HepG2 (cell line): Measurements from ENCODE around the gene EHBP1. TPM values are rescaled to one million over a fixed set of nuclear protein-coding genes. Genes with fewer than 3 reads are reported as not detected.

ENCODE experiments used
- ATAC-seq: fragments of 200-7000 bp; cut with Tn5 transposase; 3 replicates; pipeline ENCODE4 v1.9.1; 2020; ENCODE audit warnings: mild to moderate bottlenecking, moderate library complexity
- BruUV-seq: library from RNA; stranded (reverse); fragments of 400-500 nt; replicated peaks from 2 replicates; lab custom pipeline; 2021; lab: Mats Ljungman, UMichigan
- CTCF ChIA-PET: fragments of 300-600 bp; formaldehyde crosslinking; extraction: SDS; loops from one replicate; lab custom pipeline; 2021; ENCODE audit warnings: low total read pairs, inconsistent platforms, low intra/inter-chr PET ratio; lab: Yijun Ruan, JAX
- POLR2A ChIA-PET: fragments of 350-600 bp; sonication (Branson Sonifier 250); formaldehyde crosslinking; loops from one replicate; lab custom pipeline; 2020; ENCODE audit warnings: antibody characterized with exemption, inconsistent platforms; lab: Yijun Ruan, JAX
- DNase-seq: peaks from one replicate; pipeline ENCODE4 v3.0.0-alpha.2; 2015; ENCODE audit warnings: low spot score
- FAIRE-seq: peaks from 3 replicates; lab custom pipeline; 2011; peaks lifted over from hg19 to GRCh38; lab: Jason Lieb, UNC
- H2AFZ ChIP-seq: one replicate; pipeline ENCODE4 v1.6.1; 2011; ENCODE audit warnings: low read length, inconsistent platforms
- H3K27ac ChIP-seq: fragments of 300-600 bp; 3 replicates; pipeline ENCODE4 v1.8.0; 2011; ENCODE audit warnings: mixed run types, mild to moderate bottlenecking, mixed read lengths, low read length, inconsistent platforms; ENCODE audit not compliant: insufficient read depth; ENCODE audit errors: extremely low read length
- H3K27me3 ChIP-seq, 2 experiments: fragments of 200-600 bp in 1 of 2; 2 replicates in 1 of 2; 3 replicates in 1 of 2; pipeline versions ENCODE4 v1.6.0 to v1.8.0; 2011; ENCODE audit warnings: low read length in 2 of 2, mild to moderate bottlenecking in 2 of 2, moderate library complexity in 2 of 2, inconsistent platforms in 1 of 2; ENCODE audit not compliant: insufficient read depth in 2 of 2, control insufficient read depth in 1 of 2
- H3K36me3 ChIP-seq, 2 experiments: fragments of 200-600 bp in 1 of 2; replicated peaks in 1 of 2; 2 replicates in 1 of 2; 3 replicates in 1 of 2; pipeline versions ENCODE4 v1.5.1 to v1.8.0; 2011; ENCODE audit warnings: low read length in 2 of 2, inconsistent platforms in 1 of 2; ENCODE audit not compliant: insufficient read depth in 2 of 2, control insufficient read depth in 1 of 2
- H3K4me1 ChIP-seq: 2 replicates; pipeline ENCODE4 v1.5.1; 2012; ENCODE audit warnings: low read length, inconsistent platforms; ENCODE audit not compliant: insufficient read depth
- H3K4me2 ChIP-seq: 2 replicates; pipeline ENCODE4 v1.6.0; 2011; ENCODE audit warnings: low read depth, low read length, inconsistent platforms
- H3K4me3 ChIP-seq, 3 experiments: fragments of 200-600 bp in 1 of 3; sonication (generic), shearing (Covaris generic) in 1 of 3; replicated peaks in 1 of 3; 2 replicates each; pipeline ENCODE4 v1.5.1; 2011 to 2016; ENCODE audit warnings: low read length in 3 of 3, inconsistent platforms in 2 of 3, low read depth in 2 of 3, mild to moderate bottlenecking in 2 of 3, control low read depth in 1 of 3, mixed read lengths in 1 of 3; ENCODE audit not compliant: insufficient read depth in 1 of 3
- H3K79me2 ChIP-seq: one replicate; pipeline ENCODE4 v1.6.1; 2011; ENCODE audit warnings: low read length, inconsistent platforms; ENCODE audit not compliant: insufficient read depth
- H3K9ac ChIP-seq: 2 replicates; pipeline ENCODE4 v1.6.0; 2011; ENCODE audit warnings: mild to moderate bottlenecking, low read depth, low read length, inconsistent platforms; ENCODE audit not compliant: insufficient read depth
- H3K9me3 ChIP-seq: 2 replicates; pipeline ENCODE4 v1.5.1; 2012; ENCODE audit warnings: mild to moderate bottlenecking, low read length
- H4K20me1 ChIP-seq: 2 replicates; pipeline ENCODE4 v1.6.0; 2011; ENCODE audit warnings: inconsistent platforms, mild to moderate bottlenecking, low read length, moderate library complexity; ENCODE audit not compliant: insufficient read depth
- NFKB2 ChIP-seq: sonication (generic); formaldehyde crosslinking; IDR thresholded peaks from 2 replicates; pipeline ENCODE4 v1.4.0; 2020; ENCODE audit warnings: missing genetic modification reagents, borderline replicate concordance
- POLR2AphosphoS2 ChIP-seq: IDR thresholded peaks from 2 replicates; pipeline ENCODE4 v1.6.1; 2011; ENCODE audit warnings: low read depth, low read length, improper control_type of control experiment
- SMAD9 ChIP-seq: sonication (generic); formaldehyde crosslinking; IDR thresholded peaks from 2 replicates; pipeline ENCODE4 v1.5.1; 2020; ENCODE audit warnings: mild to moderate bottlenecking, missing genetic modification reagents
- SRSF4 ChIP-seq: fragments of 200-400 bp; formaldehyde crosslinking; IDR thresholded peaks from one replicate; pipeline ENCODE4 v1.6.1; 2018; ENCODE audit warnings: mild to moderate bottlenecking, low read depth, low read length, moderate library complexity; ENCODE audit not compliant: poor library complexity, severe bottlenecking
- YEATS2 ChIP-seq: sonication (generic); formaldehyde crosslinking; IDR thresholded peaks from 2 replicates; pipeline ENCODE4 v1.4.0; 2020; ENCODE audit warnings: missing genetic modification reagents, borderline replicate concordance
- ZIK1 ChIP-seq: sonication (generic); formaldehyde crosslinking; IDR thresholded peaks from 2 replicates; pipeline ENCODE4 v1.5.0; 2020; ENCODE audit warnings: mild to moderate bottlenecking, low read depth, missing genetic modification reagents, borderline replicate concordance
- ZMYM4 ChIP-seq: sonication (generic); formaldehyde crosslinking; IDR thresholded peaks from 2 replicates; pipeline ENCODE4 v1.8.1; 2023; ENCODE audit warnings: mild to moderate bottlenecking, missing genetic modification reagents
- ZNF850 ChIP-seq: sonication (generic); formaldehyde crosslinking; conservative IDR thresholded peaks from 2 replicates; pipeline ENCODE4 v1.9.0; 2021; ENCODE audit warnings: mild to moderate bottlenecking, missing genetic modification reagents
- WGBS: methylation state at CpG from one replicate; pipeline ENCODE4 v1.1.6; 2017; ENCODE audit warnings: low lambda C conversion rate; 5-methylcytosine and 5-hydroxymethylcytosine counted together
- in situ Hi-C: cut with HindIII; loops from 2 replicates; pipeline ENCODE4 v1.10.0; 2017; ENCODE audit warnings: low pct_unique_long_range_greater_than_20kb; ENCODE audit not compliant: extremely low pct_ligation_motif_present
- intact Hi-C: fragments of 100-400 bp; cut with micrococcal nuclease; formaldehyde crosslinking; loops from one replicate; pipeline ENCODE4 v1.10.0; 2022; ENCODE audit not compliant: unreplicated experiment
- polyA plus RNA-seq, 8 experiments: library from polyadenylated mRNA; depleted of rRNA in 3 of 8; stranded (reverse) in 7 of 8; unstranded in 1 of 8; fragments of >200 nt; fragmentation: Illumina TruSeq in 4 of 8; extraction: Trizol in 4 of 8; gene quantifications; 2 replicates each; pipeline versions ENCODE4 v1.2.1 to v1.2.3, GENCODE V29; 2011 to 2016; ENCODE audit warnings: low read depth in 4 of 8, missing spikeins in 1 of 8, mixed read lengths in 1 of 8; ENCODE audit not compliant: insufficient read depth in 1 of 8
- total RNA-seq, 5 experiments: library from RNA; depleted of rRNA; stranded (reverse); fragments of >200 nt; fragmentation: Illumina TruSeq; extraction: Trizol; gene quantifications; 2 replicates each; pipeline ENCODE4 v1.2.3, GENCODE V29; 2016; ENCODE audit warnings: low read depth in 1 of 5
- TF ChIP-seq, protein P1 (sequence below): sonication (generic); formaldehyde crosslinking; IDR thresholded peaks from 2 replicates; pipeline ENCODE4 v1.8.1; 2023; ENCODE audit warnings: mild to moderate bottlenecking, missing genetic modification reagents
- TF ChIP-seq, protein P2 (sequence below): sonication (generic); formaldehyde crosslinking; IDR thresholded peaks from 2 replicates; pipeline ENCODE4 v1.5.0; 2020; ENCODE audit warnings: mild to moderate bottlenecking, missing genetic modification reagents

Gene EHBP1
- total and polyA plus RNA-seq, 2 of the 13 experiments (the other 11 are each of a cell fraction or from before 2014, with no cell fraction given) = 93.5 to 146 TPM

DNA sequence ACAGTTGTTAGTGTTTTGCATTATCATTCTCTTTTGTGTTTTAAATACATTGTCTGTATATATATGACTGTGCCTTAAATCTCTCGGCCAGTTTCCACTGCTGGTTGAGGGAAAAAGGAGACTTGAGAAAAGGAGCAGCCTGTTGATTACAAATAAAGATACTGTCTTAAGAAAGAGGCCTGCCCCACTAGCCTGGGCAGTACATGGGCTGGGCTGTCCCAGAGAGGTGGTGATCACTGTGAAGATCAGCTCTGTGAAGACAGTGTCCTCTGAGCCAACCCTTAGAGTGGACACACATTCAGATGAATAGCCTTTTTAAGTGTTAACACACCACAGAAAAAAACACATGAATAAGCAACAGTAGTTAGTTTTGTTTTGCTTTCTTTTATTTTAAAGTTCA, 335.1 kb downstream of the EHBP1 start:
- in situ Hi-C loops (no loop called here), intact Hi-C loops (no loop called here)
- H3K9ac ChIP-seq = no peak overlapping the region
- H3K4me3 ChIP-seq = no peak overlapping the region
- ChIA-PET POLR2A (interaction anchor here (1.4 kb wide), 1 partner anchor 10 kb away, joined by 5 read pairs; no protein-coding TSS in a partner anchor), CTCF (no interaction called here)
- H3K9me3 ChIP-seq = no peaks in the 10 kb centered on the region
- 95% methylated on average over 1 of the region's 1 CpG for WGBS
- no peak for DNase-seq
- no peaks in the 10 kb centered on the region for H3K27me3 ChIP-seq
- H3K36me3 ChIP-seq = peaks cover 12 to 41% of the 10 kb centered on the region in 2 experiments
- H3K4me1 ChIP-seq = no peaks in the 10 kb centered on the region
- no peak overlapping the region for H2AFZ ChIP-seq
- TF ChIP-seq, protein P1, sequence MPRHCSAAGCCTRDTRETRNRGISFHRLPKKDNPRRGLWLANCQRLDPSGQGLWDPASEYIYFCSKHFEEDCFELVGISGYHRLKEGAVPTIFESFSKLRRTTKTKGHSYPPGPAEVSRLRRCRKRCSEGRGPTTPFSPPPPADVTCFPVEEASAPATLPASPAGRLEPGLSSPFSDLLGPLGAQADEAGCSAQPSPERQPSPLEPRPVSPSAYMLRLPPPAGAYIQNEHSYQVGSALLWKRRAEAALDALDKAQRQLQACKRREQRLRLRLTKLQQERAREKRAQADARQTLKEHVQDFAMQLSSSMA (CRISPR knock-in tag) = no peak
- TF ChIP-seq ZMYM4 = no peak
- TF ChIP-seq ZNF850 (CRISPR knock-in tag) = no peak
- TF ChIP-seq POLR2AphosphoS2 = no peak
- TF ChIP-seq ZIK1 (CRISPR knock-in tag) = no peak
- TF ChIP-seq YEATS2 (CRISPR knock-in tag) = no peak
- TF ChIP-seq SMAD9 (CRISPR knock-in tag) = no peak
- no peak for TF ChIP-seq SRSF4
- TF ChIP-seq NFKB2 (CRISPR knock-in tag) = no peak
- TF ChIP-seq, protein P2, sequence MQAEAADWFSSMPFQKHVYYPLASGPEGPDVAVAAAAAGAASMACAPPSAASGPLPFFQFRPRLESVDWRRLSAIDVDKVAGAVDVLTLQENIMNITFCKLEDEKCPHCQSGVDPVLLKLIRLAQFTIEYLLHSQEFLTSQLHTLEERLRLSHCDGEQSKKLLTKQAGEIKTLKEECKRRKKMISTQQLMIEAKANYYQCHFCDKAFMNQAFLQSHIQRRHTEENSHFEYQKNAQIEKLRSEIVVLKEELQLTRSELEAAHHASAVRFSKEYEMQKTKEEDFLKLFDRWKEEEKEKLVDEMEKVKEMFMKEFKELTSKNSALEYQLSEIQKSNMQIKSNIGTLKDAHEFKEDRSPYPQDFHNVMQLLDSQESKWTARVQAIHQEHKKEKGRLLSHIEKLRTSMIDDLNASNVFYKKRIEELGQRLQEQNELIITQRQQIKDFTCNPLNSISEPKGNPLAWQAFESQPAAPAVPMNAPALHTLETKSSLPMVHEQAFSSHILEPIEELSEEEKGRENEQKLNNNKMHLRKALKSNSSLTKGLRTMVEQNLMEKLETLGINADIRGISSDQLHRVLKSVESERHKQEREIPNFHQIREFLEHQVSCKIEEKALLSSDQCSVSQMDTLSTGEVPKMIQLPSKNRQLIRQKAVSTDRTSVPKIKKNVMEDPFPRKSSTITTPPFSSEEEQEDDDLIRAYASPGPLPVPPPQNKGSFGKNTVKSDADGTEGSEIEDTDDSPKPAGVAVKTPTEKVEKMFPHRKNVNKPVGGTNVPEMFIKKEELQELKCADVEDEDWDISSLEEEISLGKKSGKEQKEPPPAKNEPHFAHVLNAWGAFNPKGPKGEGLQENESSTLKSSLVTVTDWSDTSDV (CRISPR knock-in tag) = no peak
- H3K27ac ChIP-seq = no peak overlapping the region
- H4K20me1 ChIP-seq = no peaks in the 10 kb centered on the region
- no peak overlapping the region for H3K4me2 ChIP-seq
- no TSS peak for BruUV-seq
- ATAC-seq = peak; percentile 69
- H3K79me2 ChIP-seq = no peaks in the 10 kb centered on the region
- FAIRE-seq = no peak
